HepG2 (cell line): ENCODE results near the gene JPH4. TPM values are rescaled to one million over a fixed set of nuclear protein-coding genes. Genes with fewer than 3 reads are reported as not detected.

Experiments
- ATAD3A ChIP-seq: sonication (generic); formaldehyde crosslinking; IDR thresholded peaks from 2 replicates; pipeline ENCODE4 v1.4.0; 2020; ENCODE audit warnings: missing genetic modification reagents
- DR1 ChIP-seq: sonication (generic); formaldehyde crosslinking; IDR thresholded peaks from 2 replicates; pipeline ENCODE4 v1.8.0; 2021; ENCODE audit warnings: mild to moderate bottlenecking, missing genetic modification reagents, inconsistent platforms
- JUNB ChIP-seq: sonication (generic); formaldehyde crosslinking; IDR thresholded peaks from 2 replicates; pipeline ENCODE4 v1.8.0; 2022; ENCODE audit warnings: missing genetic modification reagents, mild to moderate bottlenecking, borderline replicate concordance
- TOE1 ChIP-seq: sonication (generic); formaldehyde crosslinking; IDR thresholded peaks from 2 replicates; pipeline ENCODE4 v1.4.0; 2020; ENCODE audit warnings: mild to moderate bottlenecking, missing genetic modification reagents
- ZFP41 ChIP-seq: sonication (generic); formaldehyde crosslinking; IDR thresholded peaks from 2 replicates; pipeline ENCODE4 v1.4.0; 2020; ENCODE audit warnings: mild to moderate bottlenecking, missing genetic modification reagents, borderline replicate concordance
- ZNF138 ChIP-seq: sonication (generic); formaldehyde crosslinking; IDR thresholded peaks from 2 replicates; pipeline ENCODE4 v1.5.0; 2020; ENCODE audit warnings: mild to moderate bottlenecking, low read depth, missing genetic modification reagents
- ZNF235 ChIP-seq: sonication (generic); formaldehyde crosslinking; IDR thresholded peaks from 2 replicates; pipeline ENCODE4 v1.8.1; 2023; ENCODE audit warnings: mild to moderate bottlenecking, missing genetic modification reagents, borderline replicate concordance
- ZNF775 ChIP-seq: sonication (generic); formaldehyde crosslinking; IDR thresholded peaks from 2 replicates; pipeline ENCODE4 v1.4.0; 2020; ENCODE audit warnings: missing genetic modification reagents, mild to moderate bottlenecking, moderate library complexity, borderline replicate concordance
- polyA plus RNA-seq, 8 experiments: library from polyadenylated mRNA; depleted of rRNA in 3 of 8; stranded (reverse) in 7 of 8; unstranded in 1 of 8; fragments of >200 nt; fragmentation: Illumina TruSeq in 4 of 8; extraction: Trizol in 4 of 8; gene quantifications; 2 replicates each; pipeline versions ENCODE4 v1.2.1 to v1.2.3, GENCODE V29; 2011 to 2016; ENCODE audit warnings: low read depth in 4 of 8, missing spikeins in 1 of 8, mixed read lengths in 1 of 8; ENCODE audit not compliant: insufficient read depth in 1 of 8
- total RNA-seq, 5 experiments: library from RNA; depleted of rRNA; stranded (reverse); fragments of >200 nt; fragmentation: Illumina TruSeq; extraction: Trizol; gene quantifications; 2 replicates each; pipeline ENCODE4 v1.2.3, GENCODE V29; 2016; ENCODE audit warnings: low read depth in 1 of 5
- TF ChIP-seq, protein P1 (sequence below): sonication (generic); formaldehyde crosslinking; IDR thresholded peaks from 2 replicates; pipeline ENCODE4 v1.4.0; 2020; ENCODE audit warnings: mild to moderate bottlenecking, missing genetic modification reagents
- TF ChIP-seq, protein P2 (sequence below): sonication (generic); formaldehyde crosslinking; IDR thresholded peaks from 2 replicates; pipeline ENCODE4 v1.4.0; 2020; ENCODE audit warnings: missing genetic modification reagents, mild to moderate bottlenecking, borderline replicate concordance
- TF ChIP-seq, protein P3 (sequence below), 2 experiments: sonication (generic) in 1 of 2; formaldehyde crosslinking in 1 of 2; IDR thresholded peaks; 2 replicates each; pipeline versions ENCODE4 v1.4.0 to v1.6.1; 2018 to 2020; ENCODE audit warnings: missing genetic modification reagents in 2 of 2, borderline replicate concordance in 1 of 2, low read depth in 1 of 2, mild to moderate bottlenecking in 1 of 2, missing biosample characterization in 1 of 2

JPH4 gene
- total and polyA plus RNA-seq, 2 of the 13 experiments (the other 11 are each of a cell fraction or from before 2014, with no cell fraction given): 0.08 to 0.22 TPM

DNA sequence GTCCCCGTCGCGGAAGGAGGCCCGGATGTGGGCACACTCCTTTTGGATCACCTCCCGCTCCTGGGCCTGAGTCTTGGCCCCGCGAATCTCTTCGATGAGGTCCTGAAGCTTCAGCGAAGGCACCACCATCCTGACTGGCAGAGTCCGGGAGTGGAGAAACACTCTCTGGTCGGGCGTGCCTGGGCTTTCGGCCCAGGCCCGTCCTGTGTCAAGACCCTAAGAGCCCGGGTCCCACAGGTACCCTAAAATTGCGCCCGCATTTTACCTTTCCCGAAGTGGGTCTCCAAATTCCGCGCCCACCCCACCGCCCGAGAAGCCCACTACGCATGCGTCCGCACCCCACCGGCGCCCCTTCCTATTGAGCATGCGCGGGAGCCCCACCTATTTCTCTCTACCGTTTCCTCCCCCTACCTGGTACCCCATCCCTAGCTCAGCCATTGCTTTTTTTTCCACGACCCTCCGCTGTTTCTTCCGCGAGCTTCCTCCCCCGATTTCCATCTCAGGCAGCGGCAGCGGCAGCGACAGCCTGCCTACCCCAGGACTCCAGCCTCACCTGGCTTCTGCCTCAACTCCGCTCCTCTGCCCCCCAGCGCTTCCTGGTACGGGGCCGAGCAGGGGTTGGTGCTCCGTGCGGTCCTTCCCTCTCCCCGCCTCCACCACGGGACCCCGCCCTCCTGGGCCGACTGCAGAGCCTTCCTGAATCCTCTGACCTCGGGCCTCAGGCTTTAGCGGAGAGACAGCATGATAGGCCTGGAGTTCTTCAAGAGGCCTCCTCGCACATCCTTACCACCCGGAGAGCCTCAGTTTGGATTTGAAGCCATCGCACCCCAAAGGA lies 11.2 kb downstream of the JPH4 start, which contains the start of gene AP1G2 (continued):
- TF ChIP-seq ZNF775 (peak; percentile 81; the same call in 1 of the 2 replicates), TOE1 (CRISPR knock-in tag) (peak; percentile 93), ZNF235 (CRISPR knock-in tag) (peak; percentile 70; the same call in 1 of the 2 replicates), DR1 (CRISPR knock-in tag) (no peak; the same call in 1 of the 2 replicates), ZFP41 (CRISPR knock-in tag) (peak; percentile 96; the same call in 1 of the 2 replicates), JUNB (CRISPR knock-in tag) (peak; percentile 56), ZNF138 (CRISPR knock-in tag) (0 out of 2 replicates have a peak, but pooled peaks have one; percentile 80), ATAD3A (CRISPR knock-in tag) (peak; percentile 84; the same call in 1 of the 2 replicates)
- TF ChIP-seq, protein P1, sequence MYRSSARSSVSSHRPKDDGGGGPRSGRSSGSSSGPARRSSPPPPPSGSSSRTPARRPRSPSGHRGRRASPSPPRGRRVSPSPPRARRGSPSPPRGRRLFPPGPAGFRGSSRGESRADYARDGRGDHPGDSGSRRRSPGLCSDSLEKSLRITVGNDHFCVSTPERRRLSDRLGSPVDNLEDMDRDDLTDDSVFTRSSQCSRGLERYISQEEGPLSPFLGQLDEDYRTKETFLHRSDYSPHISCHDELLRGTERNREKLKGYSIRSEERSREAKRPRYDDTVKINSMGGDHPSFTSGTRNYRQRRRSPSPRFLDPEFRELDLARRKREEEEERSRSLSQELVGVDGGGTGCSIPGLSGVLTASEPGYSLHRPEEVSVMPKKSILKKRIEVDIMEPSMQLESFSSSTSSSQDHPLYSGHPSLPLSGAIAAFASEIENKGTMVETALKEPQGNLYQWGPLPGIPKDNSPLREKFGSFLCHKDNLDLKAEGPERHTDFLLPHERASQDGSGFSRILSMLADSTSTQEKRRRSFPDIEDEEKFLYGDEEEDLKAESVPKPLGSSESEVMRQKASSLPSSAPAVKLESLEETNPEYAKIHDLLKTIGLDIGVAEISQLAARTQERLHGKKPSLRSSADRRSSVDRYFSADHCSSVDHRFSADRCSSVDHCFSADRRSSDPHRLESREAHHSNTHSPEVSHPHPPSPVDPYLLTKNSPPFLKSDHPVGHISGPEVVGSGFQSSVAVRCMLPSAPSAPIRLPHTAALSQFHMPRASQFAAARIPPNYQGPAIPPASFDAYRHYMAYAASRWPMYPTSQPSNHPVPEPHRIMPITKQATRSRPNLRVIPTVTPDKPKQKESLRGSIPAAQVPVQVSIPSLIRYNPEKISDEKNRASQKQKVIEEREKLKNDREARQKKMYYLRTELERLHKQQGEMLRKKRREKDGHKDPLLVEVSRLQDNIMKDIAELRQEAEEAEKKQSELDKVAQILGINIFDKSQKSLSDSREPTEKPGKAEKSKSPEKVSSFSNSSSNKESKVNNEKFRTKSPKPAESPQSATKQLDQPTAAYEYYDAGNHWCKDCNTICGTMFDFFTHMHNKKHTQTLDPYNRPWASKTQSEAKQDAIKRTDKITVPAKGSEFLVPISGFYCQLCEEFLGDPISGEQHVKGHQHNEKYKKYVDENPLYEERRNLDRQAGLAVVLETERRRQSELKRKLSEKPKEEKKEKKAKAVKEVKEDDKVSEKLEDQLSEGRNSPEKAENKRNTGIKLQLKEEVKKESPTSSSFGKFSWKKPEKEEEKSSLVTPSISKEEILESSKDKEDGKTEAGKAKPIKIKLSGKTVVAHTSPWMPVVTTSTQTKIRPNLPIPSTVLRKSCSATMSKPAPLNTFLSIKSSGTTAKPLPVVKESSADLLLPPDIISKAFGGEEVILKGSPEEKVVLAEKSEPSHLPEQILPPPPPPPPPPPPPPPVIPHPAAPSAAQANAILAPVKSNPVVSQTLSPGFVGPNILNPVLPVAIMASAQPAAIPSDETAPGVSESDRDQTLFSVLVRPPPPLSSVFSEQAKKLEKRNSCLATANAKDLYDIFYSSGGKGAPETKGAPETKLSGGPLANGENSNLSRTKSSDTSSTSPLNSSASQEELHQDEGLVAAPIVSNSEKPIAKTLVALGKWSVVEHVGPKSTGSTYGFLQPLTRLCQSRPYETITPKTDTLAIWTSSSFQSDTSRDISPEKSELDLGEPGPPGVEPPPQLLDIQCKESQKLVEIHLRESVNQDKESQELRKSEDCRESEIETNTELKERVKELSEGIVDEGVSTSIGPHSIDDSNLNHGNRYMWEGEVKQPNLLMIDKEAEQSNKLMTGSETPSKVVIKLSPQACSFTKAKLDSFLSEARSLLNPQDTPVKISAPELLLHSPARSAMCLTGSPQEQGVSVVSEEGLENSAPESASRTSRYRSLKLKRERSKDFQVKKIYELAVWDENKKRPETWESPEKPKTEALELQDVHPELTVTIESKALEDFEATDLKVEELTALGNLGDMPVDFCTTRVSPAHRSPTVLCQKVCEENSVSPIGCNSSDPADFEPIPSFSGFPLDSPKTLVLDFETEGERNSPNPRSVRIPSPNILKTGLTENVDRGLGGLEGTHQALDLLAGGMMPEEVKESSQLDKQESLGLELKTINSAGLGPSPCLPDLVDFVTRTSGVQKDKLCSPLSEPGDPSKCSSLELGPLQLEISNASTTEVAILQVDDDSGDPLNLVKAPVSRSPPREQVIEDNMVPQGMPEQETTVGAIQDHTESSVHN (CRISPR knock-in tag): 0 out of 2 replicates have a peak, but pooled peaks have one; percentile 74
- TF ChIP-seq, protein P2, sequence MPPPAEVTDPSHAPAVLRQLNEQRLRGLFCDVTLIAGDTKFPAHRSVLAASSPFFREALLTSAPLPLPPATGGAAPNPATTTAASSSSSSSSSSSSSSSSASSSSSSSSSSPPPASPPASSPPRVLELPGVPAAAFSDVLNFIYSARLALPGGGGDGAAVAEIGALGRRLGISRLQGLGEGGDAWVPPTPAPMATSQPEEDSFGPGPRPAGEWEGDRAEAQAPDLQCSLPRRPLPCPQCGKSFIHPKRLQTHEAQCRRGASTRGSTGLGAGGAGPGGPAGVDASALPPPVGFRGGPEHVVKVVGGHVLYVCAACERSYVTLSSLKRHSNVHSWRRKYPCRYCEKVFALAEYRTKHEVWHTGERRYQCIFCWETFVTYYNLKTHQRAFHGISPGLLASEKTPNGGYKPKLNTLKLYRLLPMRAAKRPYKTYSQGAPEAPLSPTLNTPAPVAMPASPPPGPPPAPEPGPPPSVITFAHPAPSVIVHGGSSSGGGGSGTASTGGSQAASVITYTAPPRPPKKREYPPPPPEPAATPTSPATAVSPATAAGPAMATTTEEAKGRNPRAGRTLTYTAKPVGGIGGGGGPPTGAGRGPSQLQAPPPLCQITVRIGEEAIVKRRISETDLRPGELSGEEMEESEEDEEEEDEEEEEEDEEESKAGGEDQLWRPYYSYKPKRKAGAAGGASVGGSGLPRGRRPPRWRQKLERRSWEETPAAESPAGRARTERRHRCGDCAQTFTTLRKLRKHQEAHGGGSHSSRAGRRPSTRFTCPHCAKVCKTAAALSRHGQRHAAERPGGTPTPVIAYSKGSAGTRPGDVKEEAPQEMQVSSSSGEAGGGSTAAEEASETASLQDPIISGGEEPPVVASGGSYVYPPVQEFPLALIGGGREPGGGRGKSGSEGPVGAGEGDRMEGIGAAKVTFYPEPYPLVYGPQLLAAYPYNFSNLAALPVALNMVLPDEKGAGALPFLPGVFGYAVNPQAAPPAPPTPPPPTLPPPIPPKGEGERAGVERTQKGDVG (CRISPR knock-in tag): peak; percentile 95
- TF ChIP-seq, protein P3, sequence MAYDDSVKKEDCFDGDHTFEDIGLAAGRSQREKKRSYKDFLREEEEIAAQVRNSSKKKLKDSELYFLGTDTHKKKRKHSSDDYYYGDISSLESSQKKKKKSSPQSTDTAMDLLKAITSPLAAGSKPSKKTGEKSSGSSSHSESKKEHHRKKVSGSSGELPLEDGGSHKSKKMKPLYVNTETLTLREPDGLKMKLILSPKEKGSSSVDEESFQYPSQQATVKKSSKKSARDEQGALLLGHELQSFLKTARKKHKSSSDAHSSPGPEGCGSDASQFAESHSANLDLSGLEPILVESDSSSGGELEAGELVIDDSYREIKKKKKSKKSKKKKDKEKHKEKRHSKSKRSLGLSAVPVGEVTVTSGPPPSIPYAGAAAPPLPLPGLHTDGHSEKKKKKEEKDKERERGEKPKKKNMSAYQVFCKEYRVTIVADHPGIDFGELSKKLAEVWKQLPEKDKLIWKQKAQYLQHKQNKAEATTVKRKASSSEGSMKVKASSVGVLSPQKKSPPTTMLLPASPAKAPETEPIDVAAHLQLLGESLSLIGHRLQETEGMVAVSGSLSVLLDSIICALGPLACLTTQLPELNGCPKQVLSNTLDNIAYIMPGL (CRISPR knock-in tag; IDR thresholded peaks at IDR 0.05; ENCODE audit: borderline replicate concordance in 1 of 2, low read depth in 1 of 2): peak; percentile 96 to 97
